HG02884 (cell line): ENCODE results near the gene DOLPP1.

Source experiments
- ATAC-seq: cut with Tn5 transposase; IDR thresholded peaks from one replicate; pipeline ENCODE4 v1.9.1; 2021; ENCODE audit warnings: mild to moderate bottlenecking, moderate library complexity; ENCODE audit not compliant: unreplicated experiment

Gene DOLPP1

DNA sequence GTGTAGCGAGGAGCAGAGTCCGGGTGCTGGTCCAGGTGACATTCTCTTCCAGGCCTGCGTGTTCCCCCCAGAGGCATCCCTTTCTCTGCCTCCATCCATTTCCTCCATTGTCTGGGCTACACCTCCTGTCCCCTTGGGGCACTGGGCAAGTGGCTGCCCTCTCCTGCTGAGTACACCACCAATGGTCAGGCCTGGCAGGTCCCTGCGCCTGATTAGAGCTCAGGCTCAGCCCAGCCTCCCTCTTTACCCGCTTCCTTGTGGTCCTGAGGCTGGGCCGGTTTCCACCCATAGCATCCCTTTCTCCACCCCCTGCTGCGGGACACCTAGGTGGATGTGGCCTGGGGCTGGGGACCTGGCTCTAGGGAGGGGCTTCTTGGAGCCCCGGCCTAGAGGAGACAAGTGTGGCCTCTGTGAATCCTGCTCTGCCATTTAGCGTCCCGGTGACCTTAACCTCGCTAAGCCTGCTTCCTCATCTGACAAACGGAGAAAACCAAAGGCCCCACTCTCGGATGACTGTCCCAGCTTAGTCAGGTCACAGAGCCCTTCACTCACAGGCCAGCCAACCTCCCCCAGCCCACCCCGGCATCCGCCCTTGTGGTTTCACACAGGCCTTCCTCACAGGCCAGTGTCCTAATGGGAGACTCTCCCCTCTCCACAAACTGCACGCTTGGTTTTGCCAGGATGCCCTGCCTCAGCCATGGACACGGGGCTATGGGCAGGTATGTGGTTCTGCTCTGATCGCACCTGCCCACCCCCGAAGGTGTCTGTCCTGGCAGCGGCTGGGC lies 12.9 kb downstream of the DOLPP1 start:
- no peak for ATAC-seq

DNA sequence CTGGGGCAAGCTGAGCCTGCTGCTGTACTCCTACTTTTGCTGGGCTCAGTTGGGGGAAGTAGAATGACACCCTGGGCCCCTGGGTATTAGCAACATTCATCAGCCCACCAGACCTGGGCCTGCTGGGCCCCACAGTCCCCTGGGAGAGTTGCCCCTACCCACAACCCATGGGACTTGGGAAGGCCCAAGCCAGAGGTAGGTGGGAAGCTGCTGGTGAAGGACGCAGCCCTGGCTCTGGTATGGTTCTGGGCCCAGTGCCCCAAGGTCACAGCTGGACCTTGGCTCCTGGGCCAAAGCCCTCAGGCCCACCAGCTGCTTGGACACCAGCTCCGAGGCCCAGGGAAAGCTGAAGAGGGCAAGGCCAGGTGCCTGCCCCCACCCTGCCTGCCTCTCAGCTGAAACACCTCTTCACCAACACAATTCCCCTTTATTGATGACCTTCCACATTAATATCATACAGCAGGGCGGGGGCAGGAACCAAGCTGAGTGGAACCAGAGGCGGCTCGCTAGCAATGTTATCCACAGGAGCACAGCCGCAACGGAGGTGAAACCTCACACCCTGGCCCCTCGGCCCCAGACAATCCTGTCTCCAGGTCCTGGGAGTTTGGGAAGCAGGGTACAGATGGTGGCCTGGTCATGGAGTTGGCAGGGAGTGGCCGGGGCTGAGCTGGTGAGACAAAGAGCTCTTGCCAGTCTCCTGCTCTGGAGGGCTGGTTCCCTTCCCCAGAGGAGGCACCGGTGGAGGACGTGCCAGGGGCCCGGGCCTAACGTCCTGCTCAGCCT lies 13.7 kb downstream of the DOLPP1 start:
- ATAC-seq = no peak

GRCh38 chr9:129095170-129095667 lies 14.3 kb downstream of the DOLPP1 start:
- no peak for ATAC-seq

GRCh38 chr9:129095908-129096307 lies 15.0 kb downstream of the DOLPP1 start:
- no peak for ATAC-seq

DNA sequence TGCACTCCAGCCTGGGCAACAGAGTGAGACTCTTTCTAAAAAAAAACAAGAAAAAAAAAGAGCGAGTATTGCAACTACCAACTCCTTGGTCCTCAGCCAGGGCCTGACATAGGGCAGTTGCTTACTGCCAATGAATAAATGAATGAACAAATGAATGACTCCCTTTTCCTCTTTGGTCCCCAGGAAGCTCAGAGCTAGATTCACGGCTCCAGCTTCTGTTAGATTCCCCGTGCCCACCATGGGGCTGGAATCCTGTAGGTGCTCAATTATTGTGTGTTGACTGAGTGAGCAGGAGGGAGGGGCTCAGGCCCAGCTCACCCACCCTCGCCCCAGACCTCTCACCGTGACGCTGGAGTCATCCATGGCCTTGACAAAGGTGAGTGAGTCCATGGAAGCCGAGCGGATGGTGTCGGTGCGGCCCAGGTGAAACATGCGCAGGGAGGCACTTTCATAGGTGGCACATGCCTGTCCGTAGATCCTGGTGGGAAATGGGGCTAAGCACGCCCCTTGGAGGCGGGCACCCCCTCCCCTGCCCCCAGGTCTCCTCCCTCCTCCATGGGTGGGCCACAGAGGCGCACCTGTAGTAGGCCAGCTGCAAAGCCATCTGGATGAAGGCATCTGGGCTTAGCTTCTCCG lies 16.9 kb downstream of the DOLPP1 start:
- no peak for ATAC-seq

DNA sequence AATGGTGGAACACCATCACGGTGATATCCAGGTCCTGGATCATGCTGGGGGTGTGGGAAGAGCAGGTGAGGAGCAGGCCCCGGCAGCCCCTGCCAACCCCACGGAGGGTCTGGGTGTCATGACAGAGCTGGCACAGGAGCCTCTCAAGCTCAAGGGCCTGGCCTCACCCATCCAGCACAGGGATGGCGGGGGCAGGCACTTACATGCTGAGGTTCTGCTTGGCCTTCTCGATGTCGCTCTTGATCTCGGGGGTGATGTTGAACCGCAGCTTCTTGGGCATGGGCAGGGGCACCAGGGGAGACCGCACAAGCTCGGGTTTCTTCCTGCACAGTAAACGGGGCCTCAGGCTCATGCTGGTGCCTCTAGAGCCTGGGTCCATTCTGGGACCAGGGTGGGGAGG lies 17.4 kb downstream of the DOLPP1 start:
- no peak for ATAC-seq

DNA sequence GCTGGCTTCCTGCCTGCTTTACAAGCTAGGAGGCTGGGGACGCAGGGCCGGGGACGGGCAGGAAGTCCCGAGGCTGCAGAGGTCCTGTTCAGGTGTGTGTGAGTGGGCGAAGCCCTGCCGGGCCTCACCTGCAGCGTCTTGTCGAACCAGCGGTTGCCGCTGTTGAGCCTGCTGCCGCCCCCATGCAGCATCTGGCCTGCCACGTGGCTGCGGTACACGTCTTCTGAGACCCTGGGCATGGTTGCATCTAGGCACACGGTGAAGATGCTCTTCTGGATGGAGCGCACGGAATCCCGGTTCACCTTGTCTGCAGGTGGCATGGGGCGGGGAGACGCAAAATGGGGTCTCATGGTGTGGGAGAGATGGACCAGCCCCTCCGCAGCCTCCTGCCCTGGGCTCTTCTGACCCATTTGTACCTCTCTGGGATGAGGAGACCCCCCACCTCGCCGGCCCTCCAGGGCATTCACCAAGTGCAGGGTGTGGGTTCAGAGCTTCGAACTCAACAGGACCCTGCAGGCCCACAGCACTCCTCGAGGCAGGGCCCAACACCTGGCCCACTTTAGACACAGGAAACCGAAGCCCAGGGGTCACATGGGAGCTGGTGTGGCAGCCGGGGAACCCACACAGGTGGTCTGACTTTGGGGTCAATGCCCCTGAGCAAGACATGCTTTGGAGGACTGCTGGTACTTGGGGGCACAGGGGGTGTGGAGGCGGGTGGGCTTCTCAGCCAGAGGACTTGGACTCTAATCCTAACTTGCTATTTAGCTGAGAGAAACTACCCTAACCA lies 19.7 kb downstream of the DOLPP1 start:
- ATAC-seq = no peak

DNA sequence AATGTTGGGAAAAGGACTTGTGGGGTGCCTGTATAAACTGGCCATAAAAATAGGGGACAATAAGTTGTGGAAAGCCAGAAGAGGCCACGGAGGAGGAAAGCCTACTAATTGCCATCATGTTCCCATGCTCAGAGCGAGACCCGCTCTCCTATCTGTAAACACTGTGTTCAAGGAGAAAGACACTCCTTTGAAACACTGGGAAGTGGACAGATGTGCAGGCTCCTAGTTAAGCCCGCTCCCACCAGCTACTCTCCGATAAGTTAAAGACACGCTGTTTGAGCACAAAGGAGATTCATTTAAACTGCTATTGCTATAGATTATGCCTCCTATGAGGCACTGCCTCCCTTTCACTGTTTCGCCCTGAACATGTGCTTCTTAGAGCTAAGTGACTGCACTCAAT lies 20.4 kb downstream of the DOLPP1 start:
- no peak for ATAC-seq

DNA sequence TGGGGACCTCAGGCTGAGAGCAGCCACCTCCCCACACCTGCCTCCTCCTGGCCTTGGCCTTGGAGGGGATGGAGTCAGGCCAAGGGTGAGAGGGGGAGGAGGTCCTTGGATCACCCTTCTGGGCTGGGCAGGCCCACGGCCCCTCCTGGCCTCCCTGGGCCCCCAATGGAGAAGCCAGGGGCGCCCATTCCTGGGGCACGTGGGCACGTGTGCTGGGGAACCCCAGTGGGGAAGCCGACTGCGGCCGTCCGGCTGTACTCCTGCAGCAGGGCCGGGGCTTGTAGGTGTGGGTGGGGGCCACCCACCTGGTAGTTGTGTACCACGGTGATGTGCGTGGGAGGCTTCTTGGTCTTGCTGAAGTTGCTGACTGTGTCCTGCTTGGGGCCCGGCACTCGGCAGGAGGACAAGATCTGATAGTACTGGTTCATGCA lies 21.2 kb downstream of the DOLPP1 start:
- ATAC-seq = no peak

- ATAC-seq = no peak
Measured at GRCh38 chr9:129102791-129103594, 22.1 kb downstream of the DOLPP1 start.

- ATAC-seq = no peak
Measured at GRCh38 chr9:129103595-129103965, 22.7 kb downstream of the DOLPP1 start.

GRCh38 chr9:129104051-129104450 lies 23.1 kb downstream of the DOLPP1 start:
- ATAC-seq = no peak

- no peak for ATAC-seq
Measured at GRCh38 chr9:129105857-129106694, 25.2 kb downstream of the DOLPP1 start.

DNA sequence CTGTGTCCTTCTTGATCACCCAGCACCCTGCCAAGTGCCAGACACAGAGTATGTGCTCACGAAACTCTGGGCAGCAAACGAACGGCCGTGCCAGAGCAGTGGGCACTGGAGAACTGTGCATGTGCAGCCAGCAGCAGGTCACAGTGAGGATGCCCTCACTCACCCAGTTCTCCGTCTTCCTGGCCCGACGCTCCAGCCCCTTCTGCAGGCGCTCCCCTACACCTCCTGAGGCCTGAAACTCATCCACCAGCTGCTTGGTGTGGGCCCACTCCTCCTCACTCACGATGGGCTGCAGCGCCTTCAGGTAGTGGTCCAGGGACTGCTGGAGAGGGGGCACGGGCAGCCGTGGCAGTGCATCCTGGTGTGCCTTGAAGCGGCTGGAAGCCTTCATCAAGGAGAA lies 26.7 kb downstream of the DOLPP1 start:
- ATAC-seq = no peak

- ATAC-seq = no peak
Measured at GRCh38 chr9:129108083-129108804, 27.3 kb downstream of the DOLPP1 start.

GRCh38 chr9:129108805-129109536 lies 28.1 kb downstream of the DOLPP1 start:
- no peak for ATAC-seq

DNA sequence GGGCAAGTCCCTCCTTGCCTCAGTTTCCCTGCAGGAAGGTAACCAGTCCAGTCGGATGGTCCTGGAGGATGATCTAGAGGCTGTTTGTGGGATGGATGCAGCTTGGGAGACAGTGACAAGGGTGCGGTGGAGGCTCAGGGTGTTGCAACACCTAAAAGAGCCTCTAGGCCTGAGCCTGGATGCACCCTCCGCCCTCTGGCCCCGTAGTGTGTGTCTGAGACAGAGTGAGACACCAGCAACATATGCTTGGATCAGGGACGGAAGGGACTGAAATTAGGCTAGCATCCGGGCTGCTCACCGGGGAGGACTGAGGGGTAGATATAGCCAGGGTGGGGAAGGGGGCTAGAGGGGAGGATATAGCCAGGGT lies 28.6 kb downstream of the DOLPP1 start:
- ATAC-seq = no peak
